B cell (primary cell): ENCODE data around the gene AVPR1B. TPM values are rescaled to one million over a fixed set of nuclear protein-coding genes. Genes with fewer than 3 reads are reported as not detected.

Source experiments
- ATAC-seq: fragments of 200-7000 bp; cut with Tn5 transposase; one replicate; pipeline ENCODE4 v1.10.0; 2021; ENCODE audit warnings: low read depth, mild to moderate bottlenecking, moderate number of reproducible peaks, moderate library complexity
- CTCF ChIA-PET: fragments of 350-600 bp; sonication (Branson Sonifier 250); formaldehyde crosslinking; loops from one replicate; lab custom pipeline; 2021; ENCODE audit warnings: antibody characterized with exemption, inconsistent platforms; lab: Charles Lee
- POLR2A ChIA-PET: fragments of 350-600 bp; sonication (Branson Sonifier 250); formaldehyde crosslinking; loops from one replicate; lab custom pipeline; 2021; ENCODE audit warnings: antibody characterized with exemption; lab: Charles Lee
- DNase-seq: peaks from one replicate; pipeline ENCODE4 v3.0.0; 2013
- H2AFZ ChIP-seq: 2 replicates; pipeline ENCODE4 v1.6.1; 2012; ENCODE audit warnings: mild to moderate bottlenecking, low read depth, low read length; ENCODE audit not compliant: insufficient read depth, poor library complexity, severe bottlenecking
- H3K27ac ChIP-seq, 2 donors: 1 replicate in 1 of 2; 2 replicates in 1 of 2; pipeline ENCODE4 v1.5.1; 2012 to 2013; ENCODE audit warnings: low read length in 2 of 2, mild to moderate bottlenecking in 2 of 2, moderate library complexity in 1 of 2
- H3K27me3 ChIP-seq, 4 experiments: fragments of 200-600 bp in 1 of 4; sonication (generic) in 1 of 4; replicated peaks in 1 of 4; 1 replicate in 2 of 4; 2 replicates in 2 of 4; pipeline versions ENCODE4 v1.6.1 to v1.7.0; 2013 to 2016; ENCODE audit warnings: low read length in 3 of 4, mild to moderate bottlenecking in 2 of 4, mixed read lengths in 1 of 4, moderate library complexity in 1 of 4; ENCODE audit not compliant: insufficient read depth in 4 of 4, control insufficient read depth in 3 of 4; ENCODE audit errors: control extremely low read depth in 1 of 4
- H3K36me3 ChIP-seq, 2 experiments: replicated peaks in 1 of 2; 1 replicate in 1 of 2; 2 replicates in 1 of 2; pipeline versions ENCODE4 v1.6.1 to v1.7.1; 2013; ENCODE audit warnings: low read length in 1 of 2; ENCODE audit not compliant: insufficient read depth in 2 of 2, control insufficient read depth in 1 of 2; ENCODE audit errors: control extremely low read depth in 1 of 2, extremely low read depth in 1 of 2
- H3K4me1 ChIP-seq, 2 donors: fragments of 200-600 bp in 1 of 2; sonication (generic) in 1 of 2; 1 replicate in 1 of 2; 2 replicates in 1 of 2; pipeline versions ENCODE4 v1.5.1 to v1.6.1; 2013 to 2017; ENCODE audit warnings: low read length in 2 of 2; ENCODE audit not compliant: control insufficient read depth in 2 of 2, insufficient read depth in 2 of 2
- H3K4me2 ChIP-seq: replicated peaks from 2 replicates; pipeline ENCODE3; 2012; ENCODE audit warnings: mild to moderate bottlenecking, low read depth, low read length; ENCODE audit not compliant: poor library complexity, severe bottlenecking
- H3K4me3 ChIP-seq, 5 experiments: fragments of 200-600 bp in 1 of 5; sonication (generic) in 1 of 5; 1 replicate in 3 of 5; 2 replicates in 2 of 5; pipeline versions ENCODE4 v1.5.1 to v1.7.0; 2011 to 2016; ENCODE audit warnings: low read length in 4 of 5, mild to moderate bottlenecking in 4 of 5, low read depth in 2 of 5, control low read depth in 1 of 5, moderate library complexity in 1 of 5; ENCODE audit not compliant: insufficient read depth in 1 of 5; ENCODE audit errors: control extremely low read depth in 1 of 5, extremely low read depth in 1 of 5
- H3K79me2 ChIP-seq: fragments of 200-600 bp; sonication (generic); one replicate; pipeline ENCODE4 v1.6.0; 2016; ENCODE audit warnings: low read length; ENCODE audit not compliant: control insufficient read depth, insufficient read depth
- H3K9ac ChIP-seq: fragments of 200-600 bp; sonication (generic); 2 replicates; pipeline ENCODE4 v1.6.1; 2017; ENCODE audit warnings: mild to moderate bottlenecking, low read length, moderate library complexity
- H3K9me3 ChIP-seq, 3 donors: one replicate each; pipeline versions ENCODE4 v1.6.1 to v1.7.1; 2013; ENCODE audit warnings: low read length in 2 of 3; ENCODE audit not compliant: control insufficient read depth in 2 of 3, insufficient read depth in 1 of 3; ENCODE audit errors: control extremely low read depth in 1 of 3
- H4K20me1 ChIP-seq: 2 replicates; pipeline ENCODE4 v1.6.0; 2012; ENCODE audit warnings: mild to moderate bottlenecking, low read length; ENCODE audit not compliant: insufficient read depth, control insufficient read depth, poor library complexity, severe bottlenecking
- H3K27ac Mint-ChIP-seq: one replicate; pipeline ENCODE4 v1.8.0; 2021; ENCODE audit warnings: mixed read lengths
- H3K27me3 Mint-ChIP-seq: one replicate; pipeline ENCODE4 v1.8.0; 2021; ENCODE audit warnings: mixed read lengths
- H3K4me1 Mint-ChIP-seq: one replicate; pipeline ENCODE4 v1.8.0; 2021; ENCODE audit warnings: mixed read lengths
- H3K4me3 Mint-ChIP-seq: one replicate; pipeline ENCODE4 v1.8.0; 2021; ENCODE audit warnings: mixed read lengths
- H3K9me3 Mint-ChIP-seq: one replicate; pipeline ENCODE4 v1.8.0; 2022; ENCODE audit warnings: mixed read lengths; ENCODE audit not compliant: insufficient read depth
- CTCF ChIP-seq: fragments of 200-600 bp; IDR thresholded peaks from one replicate; pipeline ENCODE4 v1.8.0; 2022; ENCODE audit warnings: antibody characterized with exemption, mild to moderate bottlenecking
- EZH2 ChIP-seq: IDR thresholded peaks from 2 replicates; pipeline ENCODE4 v1.6.1; 2012; ENCODE audit warnings: borderline replicate concordance, low read depth, mild to moderate bottlenecking, moderate library complexity, low read length; ENCODE audit not compliant: insufficient read depth, poor library complexity, severe bottlenecking
- WGBS: methylation state at CpG from one replicate; pipeline ENCODE4 v1.1.5; 2013; ENCODE audit warnings: missing lambda C conversion rate; ENCODE audit not compliant: insufficient coverage; 5-methylcytosine and 5-hydroxymethylcytosine counted together
- intact Hi-C: fragments of 100-400 bp; cut with micrococcal nuclease; formaldehyde crosslinking; loops from one replicate; pipeline ENCODE4 v1.10.0; 2022
- polyA plus RNA-seq: library from polyadenylated mRNA; depleted of rRNA; stranded (reverse); fragments of >200 nt; gene quantifications from 2 replicates; pipeline ENCODE4 v1.2.3, GENCODE V29; 2012
- total RNA-seq, 2 donors: library from RNA; stranded (reverse); fragments of 120-200 nt in 1 of 2; gene quantifications; 1 replicate in 1 of 2; 2 replicates in 1 of 2; pipeline versions ENCODE4 v1.2.3 to v1.2.4, GENCODE V29; 2013 to 2022

AVPR1B gene
- total and polyA plus RNA-seq, 2 donors (not counting 1 experiment from before 2014, with no cell fraction given): 0.59 TPM; not detected in 1

- no peaks in the 10 kb centered on the region for H4K20me1 ChIP-seq
- no peak overlapping the region for H3K4me2 ChIP-seq
- ChIA-PET CTCF (interaction anchor here (1.4 to 16.1 kb wide), 7 partner anchors 9 to 321 kb away, joined by 3 to 682 read pairs (median 8); partner anchors contain the start of gene CTSE), POLR2A (no interaction called here)
- no peak for ATAC-seq
- no peaks in the 10 kb centered on the region for H3K9me3 ChIP-seq
- DNase-seq: no peak
- no peaks in the 10 kb centered on the region for H3K36me3 ChIP-seq
- no peaks in the 10 kb centered on the region for H3K27me3 ChIP-seq
- no peak overlapping the region for H2AFZ ChIP-seq
- WGBS: 100% methylated on average over 3 of the region's 3 CpGs
- intact Hi-C loops: no loop called here
- Mint-ChIP-seq H3K4me3 (no peak overlapping the region), H3K27me3 (no peaks in the 10 kb centered on the region), H3K27ac (no peak overlapping the region), H3K4me1 (peaks cover 9% of the 10 kb centered on the region), H3K9me3 (no peaks in the 10 kb centered on the region)
- H3K79me2 ChIP-seq: no peaks in the 10 kb centered on the region
- no peak overlapping the region for H3K4me3 ChIP-seq
- no peak overlapping the region for H3K9ac ChIP-seq
- TF ChIP-seq CTCF: no peak
- no peak for TF ChIP-seq EZH2
- H3K4me1 ChIP-seq: peaks cover 3 to 5% of the 10 kb centered on the region in 2 donors
- H3K27ac ChIP-seq: no peak overlapping the region
These were observed 6.4 kb downstream of the AVPR1B start for GRCh38 chr1:206110820-206111219.

- Mint-ChIP-seq H3K4me1 (peaks cover 12% of the 10 kb centered on the region), H3K9me3 (no peaks in the 10 kb centered on the region), H3K27ac (no peak overlapping the region), H3K4me3 (no peak overlapping the region), H3K27me3 (no peaks in the 10 kb centered on the region)
- Histone ChIP-seq H2AFZ (no peak overlapping the region), H3K27ac (no peak overlapping the region), H3K4me1 (peaks cover 3 to 5% of the 10 kb centered on the region in 2 donors), H3K27me3 (no peaks in the 10 kb centered on the region), H3K4me3 (no peak overlapping the region), H3K9me3 (no peaks in the 10 kb centered on the region), H3K4me2 (no peak overlapping the region), H3K36me3 (no peaks in the 10 kb centered on the region), H3K9ac (no peak overlapping the region), H3K79me2 (no peaks in the 10 kb centered on the region), H4K20me1 (no peaks in the 10 kb centered on the region)
- ChIA-PET POLR2A (no interaction called here), CTCF (interaction anchor here (1.4 to 16.1 kb wide), 8 partner anchors 8 to 320 kb away, joined by 3 to 682 read pairs (median 26); partner anchors contain the start of gene CTSE)
- DNase-seq (no peak), ATAC-seq (no peak)
- no peak for TF ChIP-seq EZH2
- TF ChIP-seq CTCF: no peak
- over 99% methylated on average over 15 of the region's 15 CpGs for WGBS
- intact Hi-C loops: no loop called here
These were observed 7.0 kb downstream of the AVPR1B start for GRCh38 chr1:206110161-206110560.
